Stimulated activated CD8-positive, alpha-beta memory T cell treated with anti-CD3 and anti-CD28 coated beads, Interleukin-2, amount 100 ng/mL, for 1 hour (primary cell): ENCODE results near the gene PAPOLA.
"Not testable (repeated sequence)": the region's sequence is repeated elsewhere in the genome, so short reads cannot be mapped to it uniquely, and the experiment has no call there.

ENCODE experiments used
- DNase-seq, 2 donors: peaks; one replicate each; pipeline ENCODE4 v3.0.0-alpha.2; 2020; ENCODE audit warnings: low read depth in 2 of 2

Gene PAPOLA

DNA sequence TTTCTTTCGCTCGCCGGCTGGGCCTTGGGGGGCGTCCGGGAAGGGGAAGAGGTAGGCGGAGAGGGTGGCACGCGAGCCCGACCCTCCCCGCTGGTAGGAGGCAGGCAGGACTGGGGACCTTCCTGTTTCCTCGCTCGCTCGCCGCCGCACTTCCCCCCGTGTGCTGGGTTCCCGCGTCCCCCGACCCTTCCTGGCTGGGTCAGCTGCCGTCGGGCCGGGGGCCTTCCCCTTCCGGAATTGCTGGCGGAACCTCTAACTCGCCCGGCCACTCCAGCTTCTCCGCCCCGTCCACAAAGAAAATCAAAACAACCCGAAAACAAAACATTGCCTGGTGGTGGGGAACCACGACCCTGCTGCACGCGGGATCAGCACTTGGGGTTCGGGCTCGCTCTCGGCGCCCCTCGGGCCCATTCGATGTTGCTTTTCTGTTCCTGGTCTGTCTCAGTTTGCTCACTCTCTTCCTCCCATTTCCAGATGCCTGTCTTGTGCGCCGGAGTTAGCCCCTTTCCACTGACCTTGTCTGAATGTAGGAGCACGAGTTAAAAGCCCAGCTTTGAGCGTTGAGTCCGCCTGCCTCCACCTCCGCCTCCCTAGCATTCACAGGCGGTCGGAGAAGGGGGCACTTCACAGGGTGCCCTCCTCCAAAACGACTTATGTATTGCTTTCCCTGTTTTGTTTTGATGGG is 581 bp downstream of the PAPOLA start:
- no peak for DNase-seq

DNA sequence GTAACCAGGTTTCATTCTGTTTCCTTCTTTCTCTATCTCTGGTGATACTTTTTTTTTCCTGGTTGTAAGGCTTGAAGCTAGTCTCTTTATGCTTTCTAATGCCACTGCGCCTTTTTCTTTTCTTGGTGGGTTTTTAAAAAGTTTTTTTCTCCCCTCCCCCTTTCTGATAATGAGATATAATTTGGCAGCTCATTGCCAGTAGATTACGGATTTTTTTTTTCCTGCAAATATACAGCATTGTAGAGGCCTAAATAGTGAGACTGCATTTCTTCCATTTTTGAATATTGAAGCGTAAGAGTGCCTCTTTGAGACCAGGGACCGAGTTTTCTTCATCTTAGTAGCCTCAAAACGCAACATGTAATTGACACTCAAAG is 1.1 kb downstream of the PAPOLA start:
- no peak for DNase-seq

DNA sequence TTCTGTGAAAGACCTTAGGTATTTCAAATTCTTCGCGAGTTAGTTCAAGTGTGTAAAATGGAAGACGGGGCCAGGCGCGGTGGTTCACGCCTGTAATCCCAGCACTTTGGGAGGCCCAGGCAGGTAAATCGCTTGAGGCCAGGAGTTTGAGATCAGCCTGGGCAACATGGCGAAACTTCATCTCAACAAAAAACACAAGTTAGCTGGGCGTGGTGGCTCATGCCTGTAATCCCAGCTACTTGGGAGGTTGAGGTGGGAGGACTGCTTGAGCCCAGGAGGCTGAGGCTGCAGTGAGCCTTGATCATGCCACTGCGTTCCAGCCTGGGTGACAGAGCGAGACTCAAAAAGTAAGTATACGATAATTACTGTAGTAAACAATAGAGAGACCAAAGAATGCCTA is 2.2 kb downstream of the PAPOLA start:
- not testable (repeated sequence) for DNase-seq

DNA sequence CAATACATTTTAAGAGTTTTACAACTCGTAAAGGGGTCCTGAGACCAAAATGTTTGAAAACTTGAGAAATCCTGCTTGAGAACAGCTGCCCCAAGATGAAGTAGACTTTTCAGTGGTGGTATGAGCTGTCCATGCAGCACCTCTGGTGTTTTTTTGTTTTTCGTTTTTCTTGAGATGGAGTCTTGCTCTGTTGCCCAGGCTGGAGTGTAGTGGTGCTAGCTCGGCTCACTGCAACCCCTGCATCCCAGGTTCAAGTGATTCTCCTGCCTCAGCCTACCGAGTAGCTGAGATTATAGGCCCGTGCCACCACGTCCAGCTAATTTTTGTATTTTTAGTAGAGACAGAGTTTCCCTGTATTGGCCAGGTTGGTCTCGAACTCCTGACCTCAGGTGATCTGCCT is 5.5 kb downstream of the PAPOLA start:
- no peak for DNase-seq

DNA sequence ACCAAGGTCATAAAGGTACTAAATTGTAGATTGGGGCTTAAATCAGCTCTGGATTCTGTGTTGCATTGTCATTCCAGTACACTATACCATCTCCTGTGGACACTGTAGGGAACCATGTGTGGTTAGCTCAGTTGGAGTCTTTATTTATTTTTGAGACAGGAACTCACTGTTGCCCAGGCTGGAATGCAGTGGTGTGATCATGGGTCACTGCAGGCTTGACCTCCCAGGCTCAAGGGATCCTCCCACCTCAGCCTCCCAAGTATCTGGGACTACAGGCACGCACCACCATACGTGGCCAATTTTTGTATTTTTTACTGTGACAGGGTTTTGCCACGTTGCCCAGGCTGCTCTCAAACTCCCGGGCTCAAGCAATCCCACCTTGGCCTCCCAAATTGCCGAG is 6.7 kb downstream of the PAPOLA start:
- no peak for DNase-seq

DNA sequence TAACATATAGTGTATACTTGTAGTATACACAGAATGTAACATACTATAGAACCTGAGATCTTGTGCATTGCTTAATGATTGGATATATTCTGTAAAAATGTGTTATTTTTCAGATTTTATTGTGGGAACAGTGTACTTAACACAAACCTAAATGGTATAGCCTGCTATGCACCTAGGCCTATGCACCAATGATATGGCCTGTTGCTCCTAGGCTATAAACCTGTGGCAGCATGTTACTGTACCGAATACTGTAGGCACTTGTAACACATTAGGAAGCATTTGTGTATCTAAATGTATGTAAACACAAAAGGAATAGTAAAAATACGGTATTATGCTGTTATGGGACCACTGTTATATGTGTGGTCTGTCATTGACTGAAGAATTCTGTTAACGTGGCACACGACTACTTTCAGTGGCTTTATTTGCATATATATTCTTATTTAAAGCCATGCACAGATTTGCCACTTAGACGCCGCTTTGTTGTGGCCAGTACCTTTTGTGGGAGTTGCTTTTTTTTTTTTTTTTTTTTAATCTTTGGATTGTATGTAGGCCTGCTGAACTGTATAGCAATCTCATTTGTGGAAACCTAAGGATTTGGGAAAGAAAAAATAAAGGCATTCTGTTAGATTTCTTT is 7.4 kb downstream of the PAPOLA start:
- DNase-seq, result no peak

DNA sequence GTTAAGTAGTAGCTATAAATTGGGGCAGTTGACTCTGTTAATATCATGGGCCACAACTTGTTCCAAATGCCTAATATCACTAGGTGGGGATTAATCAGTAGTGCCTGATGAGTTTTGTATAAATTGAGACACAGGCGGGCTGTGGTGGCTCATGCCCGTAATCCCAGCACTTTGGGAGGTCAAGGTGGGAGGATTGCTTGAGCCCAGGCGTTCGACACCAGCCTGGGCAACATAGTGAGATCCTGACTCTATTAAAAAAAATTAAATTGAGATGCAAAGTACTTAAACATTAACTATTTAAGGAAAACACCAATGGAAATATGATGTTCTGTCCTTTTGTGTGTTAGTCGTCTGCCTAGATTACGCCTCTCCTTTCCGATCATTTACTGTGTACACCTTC is 9.0 kb downstream of the PAPOLA start:
- DNase-seq, result no peak

DNA sequence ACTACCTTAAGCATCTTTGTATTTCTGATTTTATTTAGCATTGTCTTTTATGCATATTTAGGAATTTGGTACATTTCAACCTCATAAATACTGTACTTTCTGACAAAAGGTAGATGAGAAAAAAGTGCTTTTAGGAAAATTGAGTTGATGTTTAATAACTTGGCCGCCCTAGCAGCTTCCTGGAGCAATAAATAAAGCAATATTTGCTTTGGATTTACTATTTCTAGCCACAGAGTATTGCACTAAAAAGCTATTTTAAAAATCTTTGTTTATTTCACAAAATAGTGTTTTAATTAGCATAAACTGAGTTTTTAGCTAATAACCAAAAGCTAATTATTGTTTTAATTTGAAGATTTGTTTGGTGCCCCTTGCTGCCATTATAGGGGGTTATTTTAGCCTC is 9.5 kb downstream of the PAPOLA start:
- no peak for DNase-seq

GRCh38 chr14:96512122-96512521 is 9.9 kb downstream of the PAPOLA start:
- DNase-seq, result no peak

GRCh38 chr14:96512602-96513397 is 10.6 kb downstream of the PAPOLA start:
- DNase-seq, result no peak

GRCh38 chr14:96514694-96515093 is 12.5 kb downstream of the PAPOLA start:
- DNase-seq, result no peak

DNA sequence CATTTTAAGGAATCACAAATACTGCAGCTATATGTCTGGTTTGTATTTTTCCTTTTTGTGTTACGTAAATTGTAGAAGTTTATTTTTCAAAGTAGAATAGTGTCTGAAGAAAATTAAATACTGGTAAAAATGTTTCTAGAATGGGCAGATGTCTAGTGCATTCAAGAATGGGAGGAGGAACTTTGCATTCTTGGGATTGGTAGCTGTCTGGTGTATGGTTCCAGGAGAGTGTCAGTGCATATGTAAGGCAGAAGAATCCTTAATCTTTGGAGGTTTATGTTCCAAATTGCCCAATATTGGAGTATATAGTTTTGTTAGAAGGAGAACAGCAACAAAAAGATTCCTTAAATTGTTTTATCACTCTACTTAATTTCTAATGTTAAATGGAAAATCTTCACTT is 13.5 kb downstream of the PAPOLA start:
- no peak for DNase-seq

GRCh38 chr14:96516351-96516750 is 14.2 kb downstream of the PAPOLA start:
- DNase-seq, result no peak

- no peak for DNase-seq
Observed at GRCh38 chr14:96519970-96520369, 17.8 kb downstream of the PAPOLA start.

DNA sequence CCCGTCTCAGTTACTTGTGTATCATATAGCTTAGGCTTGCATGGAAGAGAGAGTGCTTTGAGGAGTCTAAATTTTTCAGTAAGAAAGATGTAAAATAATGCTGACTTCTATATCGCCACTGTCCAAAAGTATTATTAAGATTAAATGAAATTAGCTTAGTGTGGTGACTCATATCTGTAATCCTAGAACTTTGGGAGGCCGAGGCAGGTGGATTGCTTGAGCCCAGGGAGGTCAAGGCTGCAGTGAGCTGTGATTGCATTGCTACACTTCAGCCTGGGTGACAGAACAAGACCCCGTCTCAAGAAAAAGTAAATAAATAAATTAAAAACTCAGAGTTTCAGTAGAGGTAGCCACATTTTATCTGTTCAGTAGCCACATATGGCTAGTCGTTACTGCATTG is 23.3 kb downstream of the PAPOLA start:
- DNase-seq, result no peak

- no peak for DNase-seq
Observed at GRCh38 chr14:96532632-96533031, 30.4 kb downstream of the PAPOLA start.

DNA sequence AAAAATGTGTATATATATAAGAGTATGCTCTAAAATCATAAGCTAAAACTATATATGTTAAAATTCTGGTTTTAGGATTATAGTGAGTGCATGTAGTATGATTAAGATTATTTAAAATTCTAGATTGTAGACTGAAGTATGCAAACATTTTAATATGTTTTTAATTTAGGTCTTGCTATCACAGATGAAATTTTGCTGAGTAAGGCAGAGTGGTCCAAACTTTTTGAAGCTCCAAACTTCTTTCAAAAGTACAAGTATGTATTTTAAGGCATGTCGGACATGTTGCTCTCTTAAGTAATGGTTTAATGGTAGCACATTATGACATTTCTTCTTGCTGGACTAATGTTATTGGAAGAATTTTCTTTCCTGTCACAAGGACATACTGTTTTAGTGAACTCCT is 34.6 kb downstream of the PAPOLA start:
- DNase-seq, result no peak

DNA sequence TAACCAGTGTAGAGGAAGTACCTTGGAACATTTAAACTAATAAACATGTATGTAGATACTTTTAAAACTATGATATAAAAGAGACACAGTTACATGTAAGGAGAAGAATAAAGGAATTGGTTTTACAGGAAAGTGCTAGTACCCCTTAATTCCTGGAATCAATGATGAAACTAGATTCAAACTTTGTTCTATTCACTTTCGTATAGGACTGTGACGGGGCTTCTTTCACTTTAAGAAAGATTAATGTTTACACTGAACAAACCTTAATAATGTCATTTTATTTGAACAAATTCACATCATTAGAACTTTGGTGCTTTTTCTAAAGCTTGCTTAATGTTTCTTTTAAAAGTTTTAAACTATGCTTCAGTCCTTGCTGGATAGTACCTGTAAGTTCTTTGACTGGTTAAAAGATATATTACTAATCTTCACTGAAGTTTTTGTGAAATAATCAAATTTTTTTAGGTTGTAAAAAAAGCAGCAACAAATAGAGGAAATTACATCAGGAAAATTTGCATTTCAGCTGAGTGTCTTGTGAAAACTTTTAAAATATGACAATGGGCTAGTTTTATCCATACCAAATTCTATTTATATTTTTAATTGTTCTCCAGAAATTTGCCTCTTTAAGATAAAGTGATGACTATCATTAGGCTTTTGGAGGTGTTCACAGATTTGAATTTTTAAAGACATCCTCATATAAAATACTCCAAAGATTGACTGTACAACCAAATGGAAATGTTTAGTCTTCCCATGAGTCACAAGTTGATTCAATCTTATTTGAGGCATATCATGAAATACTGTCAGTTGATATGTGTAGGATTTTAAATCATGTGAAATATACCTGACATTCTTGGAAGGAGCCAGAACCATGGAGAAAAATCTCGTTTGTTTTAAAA is 36.2 kb downstream of the PAPOLA start:
- DNase-seq, result no peak

DNA sequence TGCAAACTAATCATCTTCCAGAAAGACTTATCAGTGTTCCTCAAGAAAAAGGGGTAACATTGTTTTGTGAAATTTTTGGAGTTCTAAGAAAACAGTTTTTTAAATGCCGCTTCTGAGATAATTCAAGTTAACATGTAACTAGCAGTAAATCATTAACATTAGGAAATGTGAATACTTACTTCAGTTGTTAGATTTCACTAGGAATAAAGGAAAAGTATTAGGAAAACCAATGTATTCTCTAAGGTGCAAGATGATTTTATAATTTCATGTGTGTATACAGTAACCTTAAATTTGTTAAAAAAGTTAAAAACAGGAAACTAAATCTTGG is 36.8 kb downstream of the PAPOLA start:
- no peak for DNase-seq

- no peak for DNase-seq
Observed at GRCh38 chr14:96554315-96554910, 52.2 kb downstream of the PAPOLA start.

DNA sequence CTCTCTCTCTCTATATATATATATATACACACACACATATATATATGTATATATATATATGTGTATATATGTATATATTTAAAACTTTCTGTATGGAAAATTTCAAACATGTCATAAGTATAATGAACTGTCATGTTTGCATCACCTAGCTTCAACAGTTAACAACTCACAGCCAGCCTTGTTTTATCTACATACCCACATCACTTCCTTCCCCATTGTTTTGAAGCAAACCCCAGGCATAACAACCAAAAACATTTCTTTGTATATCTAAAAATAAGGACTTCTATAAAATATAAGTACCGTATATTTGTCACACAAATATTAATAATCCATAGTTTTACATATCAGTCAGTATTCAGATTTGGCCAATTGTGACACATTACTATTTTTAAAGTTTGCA is 57.4 kb downstream of the PAPOLA start:
- DNase-seq, result no peak

DNA sequence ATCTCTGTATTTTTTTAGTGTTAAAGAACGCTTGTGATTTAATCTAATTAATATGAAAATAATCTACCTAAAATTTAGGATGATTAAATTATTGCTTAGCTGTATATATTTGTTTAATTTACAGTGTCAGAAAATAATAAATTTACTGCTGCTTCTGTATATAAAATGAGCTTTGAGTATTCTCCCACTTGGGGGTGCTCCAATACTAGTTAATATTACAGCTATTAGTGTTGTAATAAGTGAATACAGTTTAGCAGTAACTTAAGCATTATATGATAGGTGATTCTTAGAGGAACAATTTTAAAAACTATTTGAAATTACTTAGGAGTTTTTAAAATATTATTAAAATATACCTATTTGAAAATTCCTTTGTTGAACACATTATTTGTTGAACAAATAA is 62.2 kb downstream of the PAPOLA start:
- DNase-seq, result no peak
